HepG2 (cell line): ENCODE measurements around the gene ARL15.

ENCODE experiments used
- GTF2F1 ChIP-seq: fragments of 150-350 bp; IDR thresholded peaks from 2 replicates; pipeline ENCODE4 v1.6.1; 2014; ENCODE audit warnings: low read length
- SMC3 ChIP-seq: IDR thresholded peaks from 2 replicates; pipeline ENCODE4 v1.6.1; 2011; ENCODE audit warnings: low read length, improper control_type of control experiment
- ZNF337 ChIP-seq: sonication (generic); formaldehyde crosslinking; IDR thresholded peaks from 2 replicates; pipeline ENCODE4 v1.5.1; 2020; ENCODE audit warnings: missing genetic modification reagents, low read depth, mild to moderate bottlenecking, borderline replicate concordance
- TF ChIP-seq, protein P1 (sequence below), 2 experiments: sonication (generic) in 1 of 2; formaldehyde crosslinking in 1 of 2; IDR thresholded peaks; 2 replicates each; pipeline versions ENCODE4 v1.4.0 to v1.6.1; 2018 to 2020; ENCODE audit warnings: missing genetic modification reagents in 2 of 2, borderline replicate concordance in 1 of 2, low read depth in 1 of 2, mild to moderate bottlenecking in 1 of 2, missing biosample characterization in 1 of 2

DNA sequence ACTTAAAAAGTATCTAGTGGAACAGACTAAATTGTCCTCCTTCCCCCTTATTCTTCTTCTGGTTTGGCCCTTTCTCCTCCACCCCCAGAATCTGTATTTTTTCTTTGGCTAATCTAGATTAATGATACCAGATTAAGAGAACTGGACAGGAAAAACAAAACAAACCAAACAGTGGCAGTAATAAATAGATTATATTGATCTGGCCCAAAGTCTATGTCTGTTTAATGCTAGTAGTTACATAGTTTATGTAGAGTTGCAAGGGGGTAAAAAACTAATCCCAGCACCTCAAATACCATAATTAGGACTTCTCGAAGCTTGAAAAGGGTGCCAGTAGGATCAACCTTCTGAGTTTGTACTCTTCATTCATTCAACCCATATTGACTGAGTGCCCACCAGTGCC, 104.5 kb downstream of the ARL15 start:
- TF ChIP-seq GTF2F1 (no peak), ZNF337 (CRISPR knock-in tag) (no peak), SMC3 (no peak)
- TF ChIP-seq, protein P1, sequence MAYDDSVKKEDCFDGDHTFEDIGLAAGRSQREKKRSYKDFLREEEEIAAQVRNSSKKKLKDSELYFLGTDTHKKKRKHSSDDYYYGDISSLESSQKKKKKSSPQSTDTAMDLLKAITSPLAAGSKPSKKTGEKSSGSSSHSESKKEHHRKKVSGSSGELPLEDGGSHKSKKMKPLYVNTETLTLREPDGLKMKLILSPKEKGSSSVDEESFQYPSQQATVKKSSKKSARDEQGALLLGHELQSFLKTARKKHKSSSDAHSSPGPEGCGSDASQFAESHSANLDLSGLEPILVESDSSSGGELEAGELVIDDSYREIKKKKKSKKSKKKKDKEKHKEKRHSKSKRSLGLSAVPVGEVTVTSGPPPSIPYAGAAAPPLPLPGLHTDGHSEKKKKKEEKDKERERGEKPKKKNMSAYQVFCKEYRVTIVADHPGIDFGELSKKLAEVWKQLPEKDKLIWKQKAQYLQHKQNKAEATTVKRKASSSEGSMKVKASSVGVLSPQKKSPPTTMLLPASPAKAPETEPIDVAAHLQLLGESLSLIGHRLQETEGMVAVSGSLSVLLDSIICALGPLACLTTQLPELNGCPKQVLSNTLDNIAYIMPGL (CRISPR knock-in tag; IDR thresholded peaks at IDR 0.05; ENCODE audit: borderline replicate concordance in 1 of 2, low read depth in 1 of 2) = no peak
